ENCODE measurements around the gene ARHGAP20. TPM values are rescaled to one million over a fixed set of nuclear protein-coding genes. Genes with fewer than 3 reads are reported as not detected.

Gene ARHGAP20
- total RNA-seq, 1 experiment from 2014 or later = 0.04 TPM

DNA sequence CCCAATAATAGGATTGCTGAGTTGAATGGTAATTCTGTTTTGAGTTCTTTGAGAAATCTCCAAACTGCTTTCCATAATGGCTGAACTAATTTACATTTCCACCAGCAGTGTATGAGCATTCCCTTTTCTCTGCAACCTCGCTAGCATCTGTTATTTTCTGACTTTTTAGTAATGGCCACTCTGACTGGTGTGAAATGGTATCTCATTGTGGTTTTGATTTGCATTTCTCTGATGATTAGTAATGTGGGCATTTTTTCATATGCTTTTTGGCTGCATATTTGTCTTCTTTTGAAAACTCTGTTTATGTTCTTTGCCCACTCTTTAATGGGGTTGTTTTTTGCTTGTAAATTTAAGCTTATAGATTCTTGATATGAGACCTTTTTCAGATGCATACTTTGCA, 185.1 kb downstream of the ARHGAP20 start:
- no peak overlapping the region for H3K4ac ChIP-seq (ENCODE audit: low read depth, low read length)
- TF ChIP-seq, protein P1, sequence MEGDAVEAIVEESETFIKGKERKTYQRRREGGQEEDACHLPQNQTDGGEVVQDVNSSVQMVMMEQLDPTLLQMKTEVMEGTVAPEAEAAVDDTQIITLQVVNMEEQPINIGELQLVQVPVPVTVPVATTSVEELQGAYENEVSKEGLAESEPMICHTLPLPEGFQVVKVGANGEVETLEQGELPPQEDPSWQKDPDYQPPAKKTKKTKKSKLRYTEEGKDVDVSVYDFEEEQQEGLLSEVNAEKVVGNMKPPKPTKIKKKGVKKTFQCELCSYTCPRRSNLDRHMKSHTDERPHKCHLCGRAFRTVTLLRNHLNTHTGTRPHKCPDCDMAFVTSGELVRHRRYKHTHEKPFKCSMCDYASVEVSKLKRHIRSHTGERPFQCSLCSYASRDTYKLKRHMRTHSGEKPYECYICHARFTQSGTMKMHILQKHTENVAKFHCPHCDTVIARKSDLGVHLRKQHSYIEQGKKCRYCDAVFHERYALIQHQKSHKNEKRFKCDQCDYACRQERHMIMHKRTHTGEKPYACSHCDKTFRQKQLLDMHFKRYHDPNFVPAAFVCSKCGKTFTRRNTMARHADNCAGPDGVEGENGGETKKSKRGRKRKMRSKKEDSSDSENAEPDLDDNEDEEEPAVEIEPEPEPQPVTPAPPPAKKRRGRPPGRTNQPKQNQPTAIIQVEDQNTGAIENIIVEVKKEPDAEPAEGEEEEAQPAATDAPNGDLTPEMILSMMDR (conservative IDR thresholded peaks at IDR 0.05) = no peak
- no peak overlapping the region for H4K5ac ChIP-seq (ENCODE audit: insufficient read length, low read depth, low read length)
- H3K23me2 ChIP-seq (ENCODE audit: insufficient read length, low read depth, low read length, poor library complexity, severe bottlenecking) = no peaks in the 10 kb centered on the region
- H3K27me3 Mint-ChIP-seq (ENCODE audit: low read depth) = peaks cover 2% of the 10 kb centered on the region
- H2BK12ac ChIP-seq (ENCODE audit: insufficient read length, low read depth, low read length) = no peak overlapping the region
- H3K14ac ChIP-seq (ENCODE audit: insufficient read depth, low read length) = no peak overlapping the region
- no peak overlapping the region for H4K91ac ChIP-seq (ENCODE audit: insufficient read length, low read depth, low read length)
- H3K4me3 Mint-ChIP-seq = no peak overlapping the region
- WGBS (ENCODE audit: extremely low coverage, insufficient read length, low lambda C conversion rate) = no CpG with 5 or more reads among the region's 1 CpG
- no peaks in the 10 kb centered on the region for H3K27me3 ChIP-seq (ENCODE audit: insufficient read depth, low read length)
- H4K20me1 ChIP-seq (ENCODE audit: control insufficient read depth, insufficient read depth, insufficient read length) = no peaks in the 10 kb centered on the region
- H3K79me2 ChIP-seq (ENCODE audit: insufficient read depth, low read length) = no peaks in the 10 kb centered on the region
- H3K56ac ChIP-seq (ENCODE audit: insufficient read length, low read depth, low read length) = no peak overlapping the region
- H3K9me3 ChIP-seq (ENCODE audit: control insufficient read depth, low read depth, low read length) = no peaks in the 10 kb centered on the region
- no peak overlapping the region for H3K27ac Mint-ChIP-seq
- H3K36me3 Mint-ChIP-seq (ENCODE audit: insufficient read depth in 1 of 3, low read depth in 3 of 3) = peaks cover 2 to 15% (median 10%) of the 10 kb centered on the region in 3 experiments; a peak in 5 of 7 replicates
- no peaks in the 10 kb centered on the region for H3K79me1 ChIP-seq (ENCODE audit: insufficient read depth, low read depth, low read length, poor library complexity, severe bottlenecking)
- no peak overlapping the region for H3K9ac ChIP-seq (ENCODE audit: extremely low read depth, insufficient read length, low read length)
- H3K18ac ChIP-seq (ENCODE audit: insufficient read length, low read depth, low read length) = no peak overlapping the region
- H2BK15ac ChIP-seq (ENCODE audit: low read depth, low read length) = no peak overlapping the region
- no peak overlapping the region for H2BK5ac ChIP-seq (ENCODE audit: insufficient read length, low read length)
- H4K8ac ChIP-seq (replicated peaks; ENCODE audit: insufficient read length, low read depth, low read length) = no peak overlapping the region
- H2BK120ac ChIP-seq (ENCODE audit: low read depth, low read length, poor library complexity, severe bottlenecking) = no peak overlapping the region
- H3T11ph ChIP-seq (ENCODE audit: low read length) = no peak overlapping the region
- no peak overlapping the region for H2AK5ac ChIP-seq (ENCODE audit: insufficient read length, low read length)
- H3K9me3 Mint-ChIP-seq = peaks cover 18 to 27% of the 10 kb centered on the region in 2 experiments
- no peak overlapping the region for H3K4me2 ChIP-seq (ENCODE audit: insufficient read depth, insufficient read length, low read length)
- no peak for DNase-seq
- H3K23ac ChIP-seq (ENCODE audit: insufficient read length, low read depth, low read length) = no peak overlapping the region
- no peaks in the 10 kb centered on the region for H3K4me1 Mint-ChIP-seq
- no peak overlapping the region for H2BK20ac ChIP-seq (ENCODE audit: low read depth, low read length, poor library complexity, severe bottlenecking)
- no peak overlapping the region for H3K27ac ChIP-seq (ENCODE audit: insufficient read length, low read depth, low read length)
- H2AFZ ChIP-seq (ENCODE audit: low read length) = no peak overlapping the region
- no peaks in the 10 kb centered on the region for H3K4me1 ChIP-seq (ENCODE audit: insufficient read depth, low read length)

Measured in H9 (cell line).